Suprapubic skin (tissue), 3 donors: ENCODE results near the gene ZMYM3.

Experiments used
- CTCF ChIP-seq, 2 donors: fragments of 200-600 bp in 1 of 2; fragments of 450-650 bp in 1 of 2; sonication (generic) in 1 of 2; IDR thresholded peaks; one replicate each; pipeline ENCODE4 v1.5.1; 2016 to 2019; ENCODE audit warnings: antibody characterized with exemption in 2 of 2, mild to moderate bottlenecking in 1 of 2, moderate library complexity in 1 of 2
- POLR2AphosphoS5 ChIP-seq, 3 donors: sonication (generic); formaldehyde crosslinking; IDR thresholded peaks; one replicate each; pipeline ENCODE4 v1.6.1; 2017; ENCODE audit warnings: antibody characterized with exemption in 3 of 3

GRCh38 chrX:71225009-71225408 lies 28.9 kb downstream of the ZMYM3 start:
- no peak for TF ChIP-seq CTCF (IDR thresholded peaks at IDR 0.05)
- no peak for TF ChIP-seq POLR2AphosphoS5 (IDR thresholded peaks at IDR 0.05)
